Measurements from ENCODE around the gene BPGM.

BPGM gene

GRCh38 chr7:134720091-134720935, 73.7 kb downstream of the BPGM start:
- no peaks in the 10 kb centered on the region for H3K36me3 ChIP-seq
- no peak for TF ChIP-seq CTCF (IDR thresholded peaks at IDR 0.05)
- no peak overlapping the region for H3K4me3 ChIP-seq
- H3K4me1 ChIP-seq: peaks cover 0 to 62% (median 36%) of the 10 kb centered on the region in 4 donors
- H3K27me3 ChIP-seq: no peaks in the 10 kb centered on the region
- intact Hi-C loops (cut with DNase I; ENCODE audit: low total_unique reads): no loop called here
- no peak for DNase-seq
- no peaks in the 10 kb centered on the region for H3K9me3 ChIP-seq
- peak overlapping the region; percentile 70 to 71 for H3K27ac ChIP-seq

DNA sequence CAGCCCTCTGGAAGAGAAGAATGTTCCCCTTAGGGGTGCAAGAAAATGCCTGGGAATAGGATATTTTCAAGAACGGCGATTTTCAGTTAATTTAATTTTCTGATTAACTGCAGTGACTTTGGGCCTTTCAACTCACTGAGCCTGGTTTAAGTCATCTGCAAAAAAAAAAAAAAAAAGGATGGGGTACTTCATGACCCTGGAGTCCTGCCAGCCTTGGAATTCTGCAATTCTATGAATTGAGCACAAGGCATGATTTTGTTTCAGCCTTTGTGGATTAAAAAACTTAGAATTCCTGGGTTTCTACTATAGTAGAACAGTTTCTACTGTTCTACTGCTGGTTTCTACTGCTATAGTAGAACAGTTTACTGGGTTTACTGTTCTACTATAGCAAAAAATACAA, 74.5 kb downstream of the BPGM start:
- intact Hi-C loops (cut with DNase I; ENCODE audit: low total_unique reads): no loop called here
- DNase-seq: no peak
- peak overlapping the region; percentile 70 to 71 for H3K27ac ChIP-seq
- no peaks in the 10 kb centered on the region for H3K27me3 ChIP-seq
- no peaks in the 10 kb centered on the region for H3K36me3 ChIP-seq
- H3K4me1 ChIP-seq: peaks cover 0 to 56% (median 36%) of the 10 kb centered on the region in 4 donors
- H3K9me3 ChIP-seq: no peaks in the 10 kb centered on the region
- no peak overlapping the region for H3K4me3 ChIP-seq
- TF ChIP-seq CTCF (IDR thresholded peaks at IDR 0.05): no peak

GRCh38 chr7:134722786-134723322, 76.2 kb downstream of the BPGM start:
- H3K36me3 ChIP-seq: no peaks in the 10 kb centered on the region
- TF ChIP-seq CTCF (IDR thresholded peaks at IDR 0.05): no peak
- intact Hi-C loops (cut with DNase I; ENCODE audit: low total_unique reads): no loop called here
- peak overlapping the region; percentile 65 to 66 for H3K27ac ChIP-seq
- DNase-seq: no peak
- peaks cover 0 to 67% (median 40%) of the 10 kb centered on the region in 4 donors for H3K4me1 ChIP-seq
- H3K4me3 ChIP-seq: no peak overlapping the region
- no peaks in the 10 kb centered on the region for H3K27me3 ChIP-seq
- no peaks in the 10 kb centered on the region for H3K9me3 ChIP-seq

- Histone ChIP-seq H3K9me3 (no peaks in the 10 kb centered on the region), H3K4me3 (no peak overlapping the region), H3K27me3 (no peaks in the 10 kb centered on the region), H3K36me3 (no peaks in the 10 kb centered on the region), H3K27ac (peak overlapping the region; percentile 65 to 66), H3K4me1 (peaks cover 0 to 77% (median 40%) of the 10 kb centered on the region in 4 donors)
- no peak for TF ChIP-seq CTCF (IDR thresholded peaks at IDR 0.05)
- DNase-seq: no peak
- intact Hi-C loops (cut with DNase I; ENCODE audit: low total_unique reads): loop anchor here (2.0 kb wide), 1 partner anchor 57 kb away; no protein-coding TSS in a partner anchor
Measured at GRCh38 chr7:134723892-134724291, 77.2 kb downstream of the BPGM start.

- Histone ChIP-seq H3K4me3 (no peak overlapping the region), H3K4me1 (peaks cover 0 to 77% (median 42%) of the 10 kb centered on the region in 4 donors), H3K36me3 (no peaks in the 10 kb centered on the region), H3K27ac (peak overlapping the region; percentile 65 to 66), H3K27me3 (no peaks in the 10 kb centered on the region), H3K9me3 (no peaks in the 10 kb centered on the region)
- TF ChIP-seq CTCF (IDR thresholded peaks at IDR 0.05): peak in 1 of 2 experiments; percentile 29
- no peak for DNase-seq
- intact Hi-C loops (cut with DNase I; ENCODE audit: low total_unique reads): loop anchor here (2.0 kb wide), 1 partner anchor 56 kb away; no protein-coding TSS in a partner anchor
Measured at GRCh38 chr7:134724606-134725005, 78.0 kb downstream of the BPGM start.
